ENCODE data around the gene PTPRH.
"Not testable (repeated sequence)": the region's sequence is repeated elsewhere in the genome, so short reads cannot be mapped to it uniquely, and the experiment has no call there.

Gene PTPRH

DNA sequence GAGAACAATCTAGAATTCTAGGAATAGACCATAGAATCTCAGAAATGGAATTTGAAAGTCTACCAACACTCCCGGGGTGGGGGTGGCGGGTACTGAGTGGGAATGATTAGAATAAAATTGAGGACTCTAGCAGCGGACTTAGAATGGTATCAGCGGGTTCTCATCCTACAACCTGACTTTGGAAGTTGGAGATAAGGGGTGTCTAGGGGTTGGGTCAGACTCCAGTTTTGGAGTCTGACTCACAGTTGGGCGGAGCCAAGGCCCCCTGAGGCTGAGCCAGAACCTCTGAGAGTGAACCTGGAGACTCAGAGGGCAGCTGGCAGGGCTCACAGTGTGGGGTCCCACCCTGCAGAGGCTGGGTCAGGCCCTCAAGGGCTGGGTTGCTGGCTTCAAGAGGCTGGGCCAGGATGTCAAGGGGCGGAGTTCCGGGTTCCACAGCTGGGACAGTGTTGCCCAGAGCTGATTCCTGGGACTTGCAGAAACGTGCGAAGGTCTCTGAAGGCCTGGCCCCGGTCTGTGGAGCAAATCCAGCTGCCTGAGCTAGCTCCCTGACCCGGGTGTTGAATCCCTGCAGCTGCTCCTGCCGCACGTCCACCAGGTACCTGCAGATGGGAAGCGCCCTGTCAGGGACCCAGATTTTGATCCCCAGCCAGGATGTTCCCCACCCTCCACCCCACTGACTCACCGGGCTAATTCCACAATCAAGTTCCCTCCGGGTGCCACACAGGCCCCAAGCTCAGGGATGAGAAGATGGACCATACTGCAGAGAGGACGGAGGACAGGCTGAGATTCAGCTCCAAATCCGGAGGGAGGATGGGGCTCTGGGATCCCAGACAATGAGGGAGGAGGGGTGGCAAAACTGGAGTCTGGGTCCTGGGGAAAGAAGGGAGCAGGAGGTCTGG is 50.2 kb downstream of the PTPRH start:
- no peak for DNase-seq (ENCODE audit: low read depth)

DNA sequence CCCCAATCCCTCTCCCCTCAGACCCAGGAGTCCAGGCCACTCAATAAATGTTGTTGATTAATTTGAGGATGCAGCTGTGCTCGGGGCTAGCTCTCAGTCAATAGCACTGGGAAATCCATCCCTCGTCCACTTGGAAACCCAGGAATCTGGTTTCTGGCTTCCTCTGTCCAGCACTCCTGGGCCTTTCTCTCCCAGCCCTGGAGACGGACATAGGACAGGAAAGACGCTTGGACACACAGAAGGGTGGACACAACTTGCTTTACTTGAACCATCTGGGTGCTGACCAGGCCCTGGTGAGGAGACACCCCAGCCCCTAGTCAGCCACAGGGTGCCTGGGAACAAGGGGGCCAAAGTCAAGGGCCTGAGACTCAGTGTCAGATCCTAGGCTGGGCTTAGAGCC is 50.9 kb downstream of the PTPRH start:
- no peak for DNase-seq (ENCODE audit: low read depth)

DNA sequence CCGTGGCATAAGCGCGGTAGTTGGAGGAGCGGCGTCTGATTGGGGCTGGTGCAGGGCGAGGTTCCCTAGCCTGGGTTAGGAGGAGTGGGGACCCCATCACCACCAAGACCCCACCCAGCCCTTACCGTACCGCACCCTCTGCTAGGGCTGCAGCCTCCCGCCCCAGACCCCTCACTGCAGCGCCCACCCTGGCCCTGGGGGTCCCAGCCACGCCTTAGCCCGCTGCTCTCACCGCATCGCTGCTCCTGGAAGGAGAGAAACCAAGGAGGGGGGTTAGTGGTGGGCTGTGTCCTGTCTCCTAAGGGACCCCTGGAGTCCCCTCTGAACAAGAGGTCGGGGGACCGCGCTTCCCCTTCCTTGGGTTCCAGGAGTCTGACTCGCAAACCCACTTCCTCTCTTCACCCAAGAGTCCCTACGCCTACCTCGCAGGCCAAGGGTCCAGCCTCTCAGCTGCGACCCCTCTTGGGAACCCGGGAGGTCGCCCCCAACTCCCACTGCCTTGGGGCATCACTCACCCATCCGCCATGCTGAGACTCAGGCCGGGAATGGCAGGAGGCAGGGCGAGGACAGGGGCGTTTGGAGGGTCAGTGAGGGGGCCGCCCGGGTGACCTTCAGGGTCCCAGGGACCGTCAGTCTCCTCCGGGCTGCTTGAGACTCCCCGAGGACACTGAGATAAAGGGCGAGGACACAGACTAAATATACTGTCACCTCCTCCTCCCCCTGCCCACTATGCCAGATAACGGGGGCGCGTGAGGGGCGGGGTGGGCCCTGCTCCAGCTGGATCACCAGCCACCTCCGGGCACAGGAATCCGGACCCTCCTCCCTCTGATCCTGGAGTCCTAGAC is 52.0 kb downstream of the PTPRH start, which contains the start of gene TNNI3:
TSS of gene TNNI3 (minus strand) at position 669 of the 845 bp plus-strand sequence. CDS start at position 526, 143 bp downstream.
- DNase-seq (ENCODE audit: low read depth): no peak

DNA sequence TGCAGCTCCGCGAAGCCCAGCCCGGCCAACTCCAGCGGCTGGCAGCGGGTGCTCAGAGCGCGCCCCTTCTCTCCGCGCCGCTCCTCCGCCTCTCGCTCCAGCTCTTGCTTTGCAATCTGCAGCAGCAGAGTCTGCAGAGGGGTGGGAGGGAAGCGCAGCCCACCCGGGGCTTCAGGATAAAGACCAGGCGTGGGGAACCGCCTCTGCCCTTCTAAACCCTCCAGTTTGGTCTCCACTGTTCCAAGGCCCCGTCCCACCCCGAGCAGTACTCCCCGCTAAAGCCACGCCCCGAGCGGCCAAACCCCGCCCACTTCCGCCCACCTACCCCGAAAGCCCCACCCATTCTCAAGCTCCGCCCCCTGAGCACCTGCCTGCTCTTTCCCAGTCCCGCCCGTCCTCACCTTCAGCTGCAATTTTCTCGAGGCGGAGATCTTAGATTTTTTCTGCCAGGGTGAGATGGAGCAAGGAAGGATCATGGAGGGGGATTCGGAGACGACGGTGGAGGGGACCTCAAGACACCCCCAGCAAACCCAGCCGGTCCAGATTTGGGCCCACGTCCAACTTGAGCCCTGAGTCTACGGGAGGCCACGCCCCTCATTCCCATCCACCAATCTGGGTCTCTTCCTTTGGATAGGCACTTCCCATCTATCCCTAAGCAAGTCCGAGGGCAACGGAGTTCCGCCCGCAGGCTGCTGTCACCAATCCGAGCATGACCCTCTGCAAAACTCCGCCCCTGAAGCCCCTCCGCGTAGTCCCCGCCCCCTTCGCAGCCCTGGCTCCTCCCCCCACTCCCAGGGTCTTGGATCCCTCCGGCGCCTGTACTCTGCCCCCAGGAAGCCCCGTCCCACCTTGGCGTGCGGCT is 52.9 kb downstream of the PTPRH start:
- no peak for DNase-seq (ENCODE audit: low read depth)

DNA sequence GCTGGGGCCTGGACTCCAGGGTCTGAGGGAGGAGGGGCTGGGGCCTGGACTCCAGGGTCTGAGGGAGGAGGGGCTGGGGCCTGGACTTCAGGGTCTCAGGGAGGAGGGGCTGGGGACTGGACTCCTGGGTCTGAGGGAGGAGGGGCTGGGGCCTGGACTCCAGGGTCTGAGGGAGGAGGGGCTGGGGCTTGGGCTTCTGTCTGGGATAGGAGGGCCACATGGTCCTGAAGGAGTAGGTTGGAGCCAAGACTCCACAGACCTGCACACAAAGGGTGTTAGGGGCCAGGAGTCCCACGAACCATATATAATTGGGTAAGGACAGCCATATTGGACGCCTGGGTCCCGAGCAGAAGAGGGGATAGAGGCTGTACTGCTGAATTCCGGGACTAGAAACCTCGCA is 53.5 kb downstream of the PTPRH start:
- DNase-seq (ENCODE audit: low read depth): not testable (repeated sequence)

DNA sequence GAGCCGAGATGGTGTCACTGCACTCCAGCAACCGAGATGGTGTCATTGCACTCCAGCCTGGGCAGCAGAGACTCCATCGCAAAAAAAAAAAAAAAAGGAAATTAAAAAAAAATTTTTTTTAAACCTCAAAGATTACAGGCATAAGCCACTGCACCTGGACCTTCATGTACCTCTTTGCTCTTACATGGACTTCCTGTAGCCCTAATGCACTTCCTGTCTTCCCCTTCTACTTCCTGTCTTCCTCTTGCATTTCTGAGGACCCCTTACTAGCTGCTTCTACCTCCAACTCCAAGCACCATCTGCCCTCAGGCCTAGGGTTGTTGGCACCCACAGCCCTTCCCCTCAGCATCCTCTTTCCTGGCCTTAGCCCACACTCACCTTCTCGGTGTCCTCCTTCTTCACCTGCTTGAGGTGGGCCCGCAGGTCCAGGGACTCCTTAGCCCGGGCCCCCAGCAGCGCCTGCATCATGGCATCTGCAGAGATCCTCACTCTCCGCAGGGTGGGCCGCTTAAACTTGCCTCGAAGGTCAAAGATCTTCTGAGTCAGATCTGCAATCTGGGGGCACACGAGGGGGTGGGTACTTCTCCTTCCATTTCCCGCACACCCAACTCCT is 55.5 kb downstream of the PTPRH start:
- DNase-seq (ENCODE audit: low read depth): no peak

DNA sequence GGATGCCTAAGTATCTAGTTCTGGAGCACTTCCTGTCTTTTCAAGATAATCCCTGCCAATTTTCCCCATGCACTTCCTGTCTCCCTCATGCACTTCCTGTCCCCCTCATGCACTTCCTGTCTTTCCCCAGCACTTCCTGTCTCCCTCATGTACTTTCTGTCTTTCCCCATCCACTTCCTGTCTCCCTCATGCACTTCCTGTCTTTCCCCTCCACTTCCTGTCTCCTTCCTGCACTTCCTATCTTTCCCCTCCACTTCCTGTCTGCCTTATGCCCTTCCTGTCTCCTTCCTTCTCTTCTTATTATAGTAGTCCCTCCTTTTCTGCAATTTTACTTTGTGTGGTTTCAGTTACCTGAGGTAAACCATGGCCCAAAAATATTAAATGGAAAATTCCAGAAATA is 57.3 kb downstream of the PTPRH start:
- DNase-seq (ENCODE audit: low read depth): no peak

DNA sequence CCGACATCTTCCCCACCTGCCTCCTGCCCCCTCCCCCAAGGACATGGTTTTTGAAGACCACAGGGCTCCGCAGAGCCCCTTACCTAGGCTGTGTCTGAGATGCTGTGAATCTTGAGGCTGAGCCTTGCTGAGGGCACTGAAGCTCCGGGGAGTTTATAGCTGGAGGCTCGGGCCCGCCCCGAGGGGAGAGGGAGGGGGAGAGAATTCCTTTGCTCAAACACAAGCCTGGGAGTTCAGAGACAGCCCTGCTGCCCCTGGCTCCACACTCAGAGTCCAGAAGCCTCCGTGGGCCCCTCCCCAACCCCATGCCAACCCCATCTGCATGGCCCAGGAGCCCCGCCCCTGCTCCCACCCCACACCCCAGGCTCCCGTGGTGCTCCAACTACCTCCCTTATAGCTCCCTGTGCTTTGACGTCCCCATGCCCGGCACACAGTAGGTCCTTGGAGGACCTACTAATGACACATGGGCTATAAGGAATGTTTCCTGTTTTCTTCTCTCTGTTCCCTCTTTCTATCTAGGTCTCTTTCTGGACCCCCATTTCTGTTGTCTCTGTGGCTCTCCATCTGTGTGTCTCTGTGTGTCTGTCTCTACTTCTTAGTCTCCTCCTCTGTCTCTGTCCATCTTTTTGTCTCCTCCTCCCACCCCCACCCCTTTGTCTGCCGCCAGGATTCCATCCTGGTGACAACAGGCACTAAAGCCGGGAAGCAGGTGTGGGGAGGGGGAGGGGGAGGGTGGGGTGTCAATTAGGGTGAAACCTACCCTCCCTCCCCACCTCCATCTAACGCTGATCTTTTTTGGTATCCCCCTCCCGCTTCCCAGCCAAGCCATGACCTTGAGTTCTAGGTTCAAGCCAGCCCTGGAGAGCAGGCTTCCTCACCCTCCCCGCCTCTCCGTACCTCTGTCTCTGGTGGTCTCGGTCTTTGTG is 60.0 kb downstream of the PTPRH start, which contains the start of gene TNNT1:
TSS of gene TNNT1 (minus strand) at position 129 of the 926 bp plus-strand sequence. CDS start 2,049 bp downstream, outside the sequence.
- no peak for DNase-seq (ENCODE audit: low read depth)

DNA sequence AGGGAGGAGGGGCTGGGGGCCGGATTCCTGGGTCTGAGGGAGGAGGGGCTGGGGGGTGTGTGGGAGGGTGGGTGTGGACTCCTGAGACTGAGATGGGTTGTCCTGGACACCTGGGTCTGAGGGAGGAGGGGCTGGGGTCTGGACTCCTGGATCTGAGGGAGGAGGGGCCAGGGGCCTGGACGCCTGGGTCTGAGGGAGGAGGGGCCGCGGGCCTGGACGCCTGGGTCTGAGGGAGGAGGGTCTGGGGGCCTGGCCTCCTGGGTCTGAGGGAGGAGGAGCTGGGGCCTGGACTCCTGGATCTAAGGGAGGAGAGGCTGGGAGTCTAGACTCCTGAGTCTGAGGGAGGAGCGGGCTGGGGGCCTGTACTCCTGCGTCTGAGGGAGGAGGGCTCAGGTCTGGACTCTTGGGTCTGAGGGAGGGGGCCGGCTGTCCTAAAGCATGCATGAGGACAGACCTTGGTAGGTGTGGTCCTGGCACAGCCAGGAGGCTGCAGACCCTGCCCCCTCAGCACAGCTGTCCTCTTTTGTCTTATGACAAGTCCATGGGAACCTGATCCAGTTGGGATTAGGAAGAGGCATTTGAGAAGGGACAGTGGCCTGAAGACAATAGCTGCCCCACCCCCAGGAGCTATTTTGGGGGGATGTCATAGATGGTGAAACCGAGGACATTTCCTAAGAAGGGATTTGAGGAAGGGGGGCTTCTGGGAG is 61.6 kb downstream of the PTPRH start:
- DNase-seq (ENCODE audit: low read depth): no peak

DNA sequence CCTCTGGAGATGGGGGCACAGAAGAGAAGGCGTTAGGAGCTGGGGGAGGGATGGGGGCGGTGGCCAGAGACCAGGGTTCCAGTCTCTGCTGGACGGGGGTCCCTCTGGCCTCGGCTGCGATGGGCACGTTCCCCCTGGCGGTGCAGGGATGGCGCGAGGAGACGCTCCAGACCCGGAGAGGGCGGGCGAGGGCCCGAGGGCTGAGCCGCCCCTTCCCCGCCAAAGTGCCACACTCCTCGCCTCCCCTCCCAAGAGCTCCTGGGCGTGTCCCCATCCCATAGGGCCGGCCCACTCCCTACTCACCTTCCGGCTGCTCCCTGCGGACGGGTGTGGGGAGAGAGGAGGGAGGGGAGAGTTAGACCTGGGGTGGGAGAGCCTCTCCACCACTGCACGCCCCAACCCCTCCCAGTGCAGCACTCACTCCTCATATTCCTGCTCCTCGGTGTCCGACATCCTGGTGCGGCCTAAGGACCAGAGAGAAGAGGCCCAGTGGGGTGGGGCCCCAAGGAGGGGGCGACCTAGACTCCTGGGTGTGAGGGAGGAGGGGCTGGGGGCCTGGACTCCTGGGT is 62.5 kb downstream of the PTPRH start:
- DNase-seq (ENCODE audit: low read depth): no peak

DNA sequence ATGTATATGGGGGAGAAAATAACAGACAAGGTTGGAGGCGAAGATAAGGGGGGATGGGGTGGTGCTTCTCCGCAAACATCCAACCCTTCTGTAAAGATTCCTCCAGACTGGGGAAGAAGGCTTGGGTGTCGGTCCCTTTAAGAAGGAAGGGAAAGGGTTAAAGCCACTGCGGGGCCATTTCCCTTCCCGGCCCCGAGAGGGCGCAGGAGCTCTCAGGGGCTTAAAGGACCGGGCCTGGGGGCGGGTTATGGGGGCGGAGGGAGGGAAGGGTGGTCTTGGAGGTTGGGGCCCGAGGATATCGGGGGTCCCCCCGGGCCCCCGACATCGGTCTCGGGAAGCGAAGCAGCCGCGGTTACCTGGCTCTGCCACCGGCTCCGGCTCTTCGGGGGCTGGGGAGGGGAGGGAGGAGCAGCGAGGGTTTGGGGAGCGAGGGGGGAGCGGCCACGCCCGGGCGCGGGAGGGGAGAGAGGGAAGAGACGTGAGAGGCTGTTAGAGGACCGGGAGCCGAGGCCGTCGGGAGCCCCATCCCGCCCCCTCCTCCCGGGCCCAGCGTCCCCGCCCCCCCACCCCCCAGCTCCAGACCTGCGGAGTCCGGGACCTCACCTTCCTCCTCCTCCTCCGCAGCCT is 63.1 kb downstream of the PTPRH start:
- no peak for DNase-seq (ENCODE audit: low read depth)

DNA sequence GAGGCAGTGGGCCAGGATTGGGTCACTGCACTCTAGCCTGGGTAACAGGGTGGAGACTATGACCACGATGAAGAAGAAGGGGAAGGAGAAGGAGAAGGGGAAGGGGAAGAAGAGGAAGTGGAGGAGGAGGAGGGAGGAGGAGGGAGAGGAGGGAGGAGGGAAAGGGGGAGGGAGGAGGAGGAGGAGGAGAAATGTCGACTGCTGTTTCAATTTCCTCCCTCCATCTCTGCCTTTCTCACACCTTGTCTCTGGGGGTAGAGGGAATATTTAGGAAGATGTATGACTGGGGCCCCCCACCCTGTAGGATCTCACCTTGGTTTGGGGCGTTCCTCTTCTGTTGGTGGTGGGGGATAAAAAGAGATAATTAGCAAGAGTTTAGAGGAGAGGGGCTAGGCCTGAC is 64.1 kb downstream of the PTPRH start:
- no peak for DNase-seq (ENCODE audit: low read depth)

DNA sequence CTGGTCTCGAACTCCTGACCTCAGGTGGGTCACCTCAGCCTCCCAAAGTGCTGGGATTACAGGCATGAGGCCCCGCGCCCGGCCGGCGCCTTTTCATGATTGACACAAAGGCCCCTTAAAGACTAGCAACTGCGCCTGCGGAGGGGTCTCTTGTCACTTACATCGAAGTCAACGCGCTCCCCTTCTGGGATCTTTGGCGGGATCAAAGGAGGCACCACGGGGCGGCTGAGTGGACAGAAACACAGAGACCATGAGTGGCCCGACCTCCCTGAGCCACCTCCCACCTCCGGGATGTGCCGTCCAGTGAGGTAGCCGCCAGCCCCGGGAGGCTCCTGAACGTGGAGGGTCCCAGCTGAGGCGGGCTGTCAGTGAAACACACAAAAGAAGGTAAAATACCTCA is 67.6 kb downstream of the PTPRH start:
- DNase-seq (ENCODE audit: low read depth): no peak

DNA sequence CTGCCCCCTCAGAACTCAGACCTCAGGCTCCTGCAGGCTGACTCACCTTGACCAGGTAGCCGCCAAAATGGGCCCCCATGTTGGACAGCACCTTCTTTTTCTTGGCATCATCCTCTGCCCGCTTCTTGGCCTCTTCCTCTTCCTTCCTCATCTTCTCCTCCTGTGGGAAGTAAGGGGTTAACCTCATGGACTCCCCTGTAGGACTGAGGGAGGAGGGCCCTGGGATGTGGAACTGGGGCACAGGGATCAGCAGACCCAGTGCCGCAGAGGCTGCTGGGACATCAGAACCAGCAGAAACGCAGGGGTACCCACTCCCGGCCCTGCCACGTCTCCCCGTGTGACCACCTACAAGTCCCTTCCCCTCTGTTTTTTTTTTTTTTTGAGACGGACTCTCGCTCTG is 71.4 kb downstream of the PTPRH start:
- no peak for DNase-seq (ENCODE audit: low read depth)

DNA sequence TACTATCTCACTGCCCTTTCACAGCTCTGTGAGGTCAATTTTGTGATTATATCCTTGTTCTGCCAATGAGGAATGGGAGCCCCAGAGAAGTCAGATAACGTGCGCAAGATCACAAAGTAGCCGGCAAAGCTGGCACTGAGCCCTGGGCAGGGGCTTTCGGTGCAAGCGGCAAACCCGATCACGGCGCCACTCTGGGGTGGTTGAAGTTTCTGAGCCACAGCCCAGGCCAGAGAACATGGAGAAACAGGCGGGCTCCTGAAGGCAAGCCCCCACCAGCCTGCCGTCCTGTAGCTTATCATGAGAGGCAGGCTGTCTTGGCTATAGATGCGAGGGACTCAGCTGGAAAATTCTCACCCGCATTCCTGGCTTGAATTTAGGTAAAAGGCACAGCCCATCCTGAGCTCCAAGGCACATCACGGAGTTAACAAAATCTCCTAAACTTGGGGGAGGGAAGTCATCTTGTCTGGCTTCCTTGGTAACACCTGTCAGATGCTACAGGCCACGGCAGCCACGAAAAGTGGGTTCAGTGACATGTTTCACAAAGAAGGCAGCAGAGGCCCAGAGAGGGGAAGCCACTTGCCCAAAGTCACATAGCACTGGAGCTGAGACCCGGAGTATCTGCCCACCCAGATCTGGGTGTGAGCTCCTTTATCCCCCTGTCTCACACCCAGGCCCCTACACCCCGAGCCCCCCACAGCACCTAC is 72.8 kb downstream of the PTPRH start:
- DNase-seq (ENCODE audit: low read depth): no peak

DNA sequence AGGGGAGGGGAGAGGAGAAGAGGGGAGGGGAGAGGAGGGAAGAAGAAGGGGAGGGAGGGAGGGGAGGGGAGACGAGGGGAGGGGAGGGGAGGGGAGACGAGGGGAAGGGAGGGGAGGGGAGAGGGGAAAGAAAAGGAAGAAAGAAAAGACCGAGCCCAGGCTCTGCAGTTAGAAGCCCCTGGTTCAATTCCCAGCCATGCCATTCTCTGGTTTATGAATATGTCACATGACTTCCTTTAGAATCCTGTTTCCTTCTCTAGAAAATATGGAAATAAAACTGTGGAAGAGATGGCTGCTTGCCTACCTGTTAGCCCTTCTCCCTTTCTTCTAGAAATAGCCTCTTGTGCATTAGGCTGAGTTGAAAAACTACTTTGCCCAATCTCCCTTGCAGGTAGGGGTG is 74.6 kb downstream of the PTPRH start:
- no peak for DNase-seq (ENCODE audit: low read depth)

DNA sequence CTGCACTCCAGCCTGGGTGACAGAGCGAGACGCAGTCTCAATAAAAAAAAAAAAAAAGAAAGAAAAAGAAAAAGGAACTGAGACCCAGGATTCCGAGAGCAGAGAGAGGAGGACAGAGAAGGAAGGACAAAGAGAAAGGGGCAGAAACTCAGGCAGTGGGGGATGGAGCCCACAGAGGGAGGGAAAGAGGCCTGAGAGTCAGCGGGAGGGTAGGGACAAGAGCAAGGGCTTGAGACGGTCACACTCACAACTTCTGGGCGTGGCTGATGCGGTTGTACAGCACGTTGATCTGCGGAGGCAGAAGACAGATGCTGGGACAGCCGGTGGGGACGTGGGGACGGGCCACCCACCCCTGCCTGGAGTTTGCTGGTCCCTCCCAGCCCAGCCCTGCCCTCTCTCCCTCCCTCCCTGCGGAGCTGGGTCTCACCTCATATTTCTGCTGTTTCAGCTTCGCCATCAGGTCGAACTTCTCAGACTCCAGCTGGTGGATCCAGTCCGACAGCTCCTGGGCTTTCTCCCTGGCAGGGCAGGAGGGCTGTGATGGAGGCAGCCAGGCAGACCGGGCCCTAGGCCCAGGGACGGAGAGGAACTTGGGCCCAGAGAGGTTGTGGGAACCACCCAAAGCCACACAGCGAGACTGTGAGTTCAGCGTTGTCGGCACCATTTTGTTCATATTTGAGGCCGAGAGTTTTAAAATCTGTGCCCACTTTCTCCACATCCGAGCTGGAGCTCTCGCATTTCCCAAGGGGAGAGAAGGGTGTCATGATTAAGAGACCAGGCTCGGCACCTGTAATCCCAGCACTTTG is 75.5 kb downstream of the PTPRH start:
- no peak for DNase-seq (ENCODE audit: low read depth)

Data from non-pigmented ciliary epithelial cell (primary cell).